ENCODE results near the gene BFSP1.
A peak's percentile ranks its signal among the peaks of the same experiment; 100 is the strongest.

BFSP1 gene

GRCh38 chr20:17523326-17523725 is 7.9 kb downstream of the BFSP1 start:
- DNase-seq (ENCODE audit: low spot score) (no peak), FAIRE-seq (no peak)

- DNase-seq (ENCODE audit: low spot score), result no peak
- no peak for FAIRE-seq
Measured at GRCh38 chr20:17522528-17522927, 8.7 kb downstream of the BFSP1 start.

- DNase-seq (ENCODE audit: low spot score), result no peak
- FAIRE-seq, result no peak
Measured at GRCh38 chr20:17520583-17520982, 10.6 kb downstream of the BFSP1 start.

GRCh38 chr20:17519606-17520285 is 11.4 kb downstream of the BFSP1 start:
- DNase-seq (ENCODE audit: low spot score), result no peak
- no peak for FAIRE-seq

- FAIRE-seq, result no peak
- DNase-seq (ENCODE audit: low spot score), result no peak
Measured at GRCh38 chr20:17518339-17519052, 12.7 kb downstream of the BFSP1 start.

GRCh38 chr20:17515053-17515452 is 16.1 kb downstream of the BFSP1 start:
- FAIRE-seq (no peak), DNase-seq (ENCODE audit: low spot score) (no peak)

- no peak for FAIRE-seq
- DNase-seq (ENCODE audit: low spot score), result no peak
Measured at GRCh38 chr20:17513939-17514338, 17.2 kb downstream of the BFSP1 start.

- no peak for DNase-seq (ENCODE audit: low spot score)
- FAIRE-seq, result no peak
Measured at GRCh38 chr20:17511401-17511800, 19.8 kb downstream of the BFSP1 start.

GRCh38 chr20:17510548-17510947 is 20.6 kb downstream of the BFSP1 start:
- FAIRE-seq (no peak), DNase-seq (ENCODE audit: low spot score) (no peak)

- DNase-seq (ENCODE audit: low spot score), result no peak
- no peak for FAIRE-seq
Measured at GRCh38 chr20:17508756-17509155, 22.4 kb downstream of the BFSP1 start.

- DNase-seq (ENCODE audit: low spot score) (no peak), FAIRE-seq (no peak)
Measured at GRCh38 chr20:17507531-17507930, 23.6 kb downstream of the BFSP1 start.

- FAIRE-seq (no peak), DNase-seq (ENCODE audit: low spot score) (no peak)
Measured at GRCh38 chr20:17507032-17507431, 24.1 kb downstream of the BFSP1 start.

- no peak for FAIRE-seq
- no peak for DNase-seq (ENCODE audit: low spot score)
Measured at GRCh38 chr20:17505636-17506517, 25.3 kb downstream of the BFSP1 start.

- peak; percentile 13 for DNase-seq (ENCODE audit: low spot score)
- FAIRE-seq, result peak; percentile 77
Measured at GRCh38 chr20:17504898-17505635, 26.1 kb downstream of the BFSP1 start.

- FAIRE-seq (no peak), DNase-seq (ENCODE audit: low spot score) (no peak)
Measured at GRCh38 chr20:17504066-17504897, 26.9 kb downstream of the BFSP1 start.

GRCh38 chr20:17503301-17504065 is 27.7 kb downstream of the BFSP1 start:
- FAIRE-seq (no peak), DNase-seq (ENCODE audit: low spot score) (no peak)

GRCh38 chr20:17502105-17502504 is 29.1 kb downstream of the BFSP1 start:
- FAIRE-seq (no peak), DNase-seq (ENCODE audit: low spot score) (no peak)

- FAIRE-seq, result no peak
- DNase-seq (ENCODE audit: low spot score), result no peak
Measured at GRCh38 chr20:17501701-17502100, 29.5 kb downstream of the BFSP1 start.

- no peak for FAIRE-seq
- DNase-seq (ENCODE audit: low spot score), result no peak
Measured at GRCh38 chr20:17500826-17501225, 30.4 kb downstream of the BFSP1 start.

GRCh38 chr20:17500271-17500670 is 30.9 kb downstream of the BFSP1 start:
- FAIRE-seq (no peak), DNase-seq (ENCODE audit: low spot score) (no peak)

Data from RCC 7860 (cell line).